LNCAP (cell line): ENCODE measurements around the gene POLR3GL.

Experiments used
- CTCF ChIP-seq: fragments of 450-650 bp; IDR thresholded peaks from 2 replicates; pipeline ENCODE4 v1.5.1; 2017; ENCODE audit warnings: mild to moderate bottlenecking

POLR3GL gene

GRCh38 chr1:146013559-146013922 is 49.1 kb downstream of the POLR3GL start:
- TF ChIP-seq CTCF: no peak

DNA sequence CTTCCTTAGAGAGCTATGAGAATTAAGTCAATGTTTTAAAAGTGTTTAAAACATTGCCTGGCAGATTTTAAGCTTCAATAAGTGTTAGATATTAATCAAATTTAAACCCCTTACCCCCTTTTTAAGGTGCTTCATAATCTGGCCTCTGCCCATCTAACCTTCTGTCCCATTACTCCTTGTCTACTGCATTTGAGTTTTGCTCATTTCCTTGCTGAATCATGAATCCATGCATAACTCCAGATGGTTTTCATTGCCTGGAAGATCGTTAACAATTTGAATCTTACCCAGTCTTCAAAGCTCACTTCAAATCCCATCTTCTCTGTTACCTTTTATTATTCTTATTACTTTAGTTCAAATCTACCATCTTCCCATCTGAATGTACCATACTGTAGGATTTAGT is 52.4 kb downstream of the POLR3GL start:
- TF ChIP-seq CTCF: no peak

- no peak for TF ChIP-seq CTCF
These were observed 55.0 kb downstream of the POLR3GL start for GRCh38 chr1:146019231-146020057.

DNA sequence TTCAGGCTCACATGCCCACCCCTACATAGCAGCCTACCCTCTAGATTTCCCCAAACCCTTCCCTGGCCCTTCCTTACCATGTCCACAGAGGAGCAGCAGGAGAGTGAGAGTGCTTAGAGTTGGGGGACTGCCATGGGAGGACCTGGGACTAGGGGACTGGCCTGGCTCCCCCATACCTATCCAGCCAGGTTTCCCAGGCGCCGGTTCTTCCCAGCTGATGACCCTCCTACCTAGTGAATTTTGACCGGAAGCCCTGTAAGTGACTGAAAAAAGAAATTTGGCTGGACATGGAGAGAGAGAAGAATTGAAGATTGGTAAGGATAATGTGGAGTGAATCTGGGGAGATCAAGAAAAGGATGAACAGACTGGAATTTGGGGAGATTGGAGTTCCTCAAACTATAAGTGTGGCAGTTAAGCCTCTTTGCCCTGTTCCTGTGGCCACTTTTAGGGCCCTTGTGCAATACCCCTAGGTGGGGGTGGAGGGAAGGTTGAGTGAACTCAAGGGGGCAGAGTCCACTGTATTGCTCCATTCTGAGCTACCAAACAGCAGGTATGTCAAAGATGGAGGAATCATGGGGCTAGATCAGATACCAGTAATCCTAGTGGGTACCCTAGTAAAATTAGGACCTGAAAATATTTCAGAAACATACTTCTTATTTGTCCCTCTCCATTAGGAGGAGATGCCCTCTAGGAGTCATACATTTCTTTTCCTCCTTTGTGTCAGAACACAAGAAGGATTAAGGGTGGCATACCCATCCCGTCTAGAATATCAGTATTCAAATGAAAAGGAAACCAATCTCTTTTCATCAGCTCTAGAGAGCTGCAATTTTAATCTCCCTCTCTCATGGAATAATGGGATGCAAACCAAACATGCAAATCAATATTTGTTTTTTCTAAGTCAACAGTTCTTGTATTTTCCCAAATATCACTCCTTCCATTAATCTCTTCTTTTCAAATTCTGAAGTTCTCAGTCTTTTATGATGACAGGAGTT is 55.9 kb downstream of the POLR3GL start:
- TF ChIP-seq CTCF: no peak

DNA sequence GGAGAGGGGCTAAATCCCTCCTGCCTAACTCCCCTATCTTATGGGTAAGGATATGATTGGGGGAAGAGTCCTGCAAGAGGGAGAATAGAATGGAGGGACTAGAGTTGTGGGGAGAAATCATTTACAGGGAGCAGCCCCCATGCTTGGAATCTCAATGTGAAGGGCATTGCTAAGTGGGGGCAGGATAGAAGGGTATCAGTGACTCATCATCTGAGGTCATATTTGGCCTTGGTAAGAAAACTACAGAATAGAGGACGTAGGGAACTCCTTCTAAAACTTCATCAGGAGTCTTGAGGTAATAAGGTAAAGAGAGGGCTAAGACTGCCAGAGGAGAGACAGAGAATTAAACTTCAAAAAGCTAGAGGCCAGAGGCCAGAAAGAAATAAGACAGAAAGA is 56.6 kb downstream of the POLR3GL start:
- TF ChIP-seq CTCF: no peak

DNA sequence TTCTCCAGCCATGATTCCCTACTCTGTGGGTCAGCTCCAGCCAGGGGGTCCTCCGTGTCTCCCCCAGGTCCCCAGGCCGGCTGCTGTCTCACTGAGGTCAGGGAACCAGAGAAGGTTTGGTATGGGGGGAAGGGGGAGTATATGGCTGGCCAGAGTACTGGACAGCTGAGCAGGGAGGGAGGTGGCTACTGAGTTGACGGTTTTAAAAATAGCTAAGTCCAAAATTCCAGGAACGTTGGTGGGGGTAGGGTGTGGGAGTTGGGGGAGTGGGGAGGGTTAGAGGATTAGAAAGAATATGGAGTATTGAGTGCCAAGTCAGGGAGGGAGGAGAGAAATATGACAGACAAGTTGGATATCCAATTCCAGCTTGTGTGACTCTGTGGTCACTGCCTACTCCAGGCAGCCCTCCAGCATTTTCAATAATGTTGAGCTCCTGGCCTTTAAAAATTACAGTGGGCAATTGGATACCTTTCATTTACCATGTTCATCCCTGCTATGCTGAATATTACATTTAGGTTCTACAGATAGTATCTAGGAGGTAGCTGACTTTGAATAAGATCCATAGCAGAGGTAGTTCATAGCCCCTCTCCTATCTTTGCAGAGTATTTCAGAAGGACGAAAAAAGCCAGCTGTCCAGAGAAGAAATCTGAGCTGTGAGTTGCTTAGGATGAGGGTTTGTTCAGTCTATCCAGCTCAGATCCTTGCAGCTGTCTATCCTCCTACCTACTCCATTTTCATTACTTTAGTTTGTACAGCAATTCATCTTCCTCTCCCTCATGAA is 57.3 kb downstream of the POLR3GL start, which contains the start of gene HJV:
Gene HJV (minus strand): TSS at position 114 of the 781 bp plus-strand sequence. CDS start 1,504 bp downstream, outside the sequence.
- TF ChIP-seq CTCF: no peak
